GM18907 (cell line): ENCODE data around the gene ATAD1.
A peak's percentile ranks its signal among the peaks of the same experiment; 100 is the strongest.
"Not testable (repeated sequence)": the region's sequence is repeated elsewhere in the genome, so short reads cannot be mapped to it uniquely, and the experiment has no call there.

Experiments
- ATAC-seq: cut with Tn5 transposase; IDR thresholded peaks from one replicate; pipeline ENCODE4 v1.9.1; 2021; ENCODE audit warnings: mild to moderate bottlenecking, moderate library complexity; ENCODE audit not compliant: unreplicated experiment

Gene ATAD1, protein sequence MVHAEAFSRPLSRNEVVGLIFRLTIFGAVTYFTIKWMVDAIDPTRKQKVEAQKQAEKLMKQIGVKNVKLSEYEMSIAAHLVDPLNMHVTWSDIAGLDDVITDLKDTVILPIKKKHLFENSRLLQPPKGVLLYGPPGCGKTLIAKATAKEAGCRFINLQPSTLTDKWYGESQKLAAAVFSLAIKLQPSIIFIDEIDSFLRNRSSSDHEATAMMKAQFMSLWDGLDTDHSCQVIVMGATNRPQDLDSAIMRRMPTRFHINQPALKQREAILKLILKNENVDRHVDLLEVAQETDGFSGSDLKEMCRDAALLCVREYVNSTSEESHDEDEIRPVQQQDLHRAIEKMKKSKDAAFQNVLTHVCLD

DNA sequence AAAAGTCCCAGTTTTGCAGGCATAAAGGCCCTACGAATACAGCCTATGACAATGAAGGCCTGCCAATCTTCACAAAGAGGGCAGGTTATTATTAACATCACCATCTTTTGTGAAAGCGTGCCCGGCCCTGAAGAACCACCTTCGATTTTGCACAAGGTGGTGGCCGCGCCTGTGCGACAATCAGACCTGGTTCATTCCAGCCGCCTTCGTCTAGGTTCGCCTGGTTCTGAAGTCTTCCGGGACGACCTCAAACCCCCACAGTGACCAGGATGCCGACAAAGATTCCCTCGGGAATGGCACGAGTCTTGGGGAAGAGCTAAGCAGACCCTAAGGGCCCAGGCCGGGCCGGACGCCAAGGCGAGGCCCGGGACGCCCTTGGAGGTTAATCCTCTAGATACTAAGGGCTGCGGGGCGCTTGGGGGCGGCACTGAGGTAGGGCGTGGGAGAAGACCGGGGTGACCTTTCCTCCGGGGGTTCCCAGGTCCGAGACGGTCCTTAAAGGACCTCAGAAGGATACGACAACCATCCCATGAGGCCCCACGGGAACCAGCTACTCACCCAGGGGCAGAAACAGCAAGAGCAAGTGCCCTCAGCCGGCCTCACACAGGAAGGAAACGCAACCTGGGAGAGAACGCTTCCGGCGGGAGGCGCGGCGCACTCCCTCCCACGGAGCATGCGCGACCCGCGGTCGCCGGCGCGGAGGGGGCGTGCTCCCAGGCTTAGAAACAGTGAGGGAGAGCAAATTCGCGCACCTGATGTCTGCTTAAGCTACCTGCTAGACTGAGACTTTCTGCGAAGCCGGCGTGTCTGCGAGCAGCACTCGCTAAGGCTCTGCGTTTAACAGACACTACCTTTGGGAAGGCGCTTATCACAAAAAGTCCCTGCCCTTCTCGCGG is at the start of gene ATAD1:
Gene ATAD1 (minus strand): TSS at position 618 of the 896 bp plus-strand sequence. CDS start 3,627 bp downstream, outside the sequence.
- peak; percentile 77 for ATAC-seq

DNA sequence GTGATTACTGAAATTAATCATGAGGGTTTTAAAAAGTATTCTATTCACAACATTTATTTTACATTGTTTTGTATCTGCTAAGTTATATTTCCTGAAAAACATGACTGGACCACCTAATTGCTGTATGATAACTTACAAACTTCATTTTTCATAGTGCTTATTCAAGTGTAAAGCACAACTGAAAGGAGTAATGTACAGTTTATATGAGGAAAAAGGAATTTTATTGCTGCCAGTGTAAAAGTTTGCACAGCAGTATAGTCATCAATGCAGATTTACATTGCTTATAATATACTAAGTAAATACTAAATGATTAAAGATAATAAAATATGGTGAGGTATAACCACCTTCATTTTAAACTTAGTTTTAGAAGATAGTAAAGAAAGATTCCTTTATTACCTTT is 49.4 kb upstream of the ATAD1 start:
- no peak for ATAC-seq

DNA sequence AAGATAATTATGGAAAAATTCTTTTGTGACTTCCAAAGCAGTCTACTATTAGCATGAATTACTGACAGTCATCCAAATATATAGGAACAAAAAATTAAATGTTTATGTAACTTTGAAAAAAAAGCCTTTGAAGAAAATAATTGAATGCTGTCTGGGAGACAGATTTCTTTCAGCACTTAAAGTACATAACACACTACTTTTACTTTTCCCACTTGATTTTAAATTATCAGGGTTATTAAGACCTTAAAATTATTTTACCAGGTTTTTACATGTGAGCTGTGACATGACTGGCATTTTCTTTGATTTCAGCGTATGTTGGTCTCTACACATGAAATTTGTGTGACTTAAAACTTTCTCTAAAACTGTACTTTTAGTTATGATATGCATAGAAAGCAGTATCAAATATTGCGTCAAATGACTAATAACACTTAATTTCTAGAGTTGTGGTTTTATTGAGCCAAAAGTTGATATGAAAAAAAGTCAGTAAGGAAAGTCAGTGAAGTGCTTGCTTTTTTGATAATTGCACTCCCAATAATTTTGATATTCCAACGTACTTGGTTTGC is 48.5 kb upstream of the ATAD1 start:
- no peak for ATAC-seq

DNA sequence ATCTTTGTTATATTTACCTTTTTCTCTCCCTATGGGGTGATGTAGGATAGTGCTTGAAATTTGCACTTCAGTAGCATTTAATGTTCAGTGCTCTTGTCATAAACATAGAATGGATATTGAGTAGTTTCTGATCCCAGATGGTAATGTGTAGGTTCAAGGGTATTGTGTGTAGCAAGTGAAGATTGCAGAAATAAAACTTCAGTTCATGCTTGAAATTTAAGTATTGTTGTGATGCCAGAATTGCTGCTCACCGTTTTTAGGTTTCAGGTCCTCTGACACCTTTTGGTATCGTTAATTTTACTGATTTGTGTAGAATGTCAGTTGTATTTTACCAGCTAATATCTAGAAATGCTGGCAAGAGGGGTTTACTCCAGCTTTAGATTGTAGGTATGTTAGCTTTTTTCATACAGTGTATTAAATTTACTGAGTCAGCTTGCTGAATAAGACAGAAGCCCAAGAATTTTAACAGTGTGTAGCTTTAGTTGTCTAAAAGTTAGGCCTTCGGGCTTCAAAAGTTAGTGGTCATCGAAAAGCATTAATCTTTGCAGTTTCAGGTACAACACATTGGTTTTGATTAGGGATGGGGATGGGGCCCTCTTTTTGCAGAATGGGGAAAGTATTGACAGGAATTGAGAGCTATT is 47.3 kb upstream of the ATAD1 start:
- ATAC-seq: no peak

DNA sequence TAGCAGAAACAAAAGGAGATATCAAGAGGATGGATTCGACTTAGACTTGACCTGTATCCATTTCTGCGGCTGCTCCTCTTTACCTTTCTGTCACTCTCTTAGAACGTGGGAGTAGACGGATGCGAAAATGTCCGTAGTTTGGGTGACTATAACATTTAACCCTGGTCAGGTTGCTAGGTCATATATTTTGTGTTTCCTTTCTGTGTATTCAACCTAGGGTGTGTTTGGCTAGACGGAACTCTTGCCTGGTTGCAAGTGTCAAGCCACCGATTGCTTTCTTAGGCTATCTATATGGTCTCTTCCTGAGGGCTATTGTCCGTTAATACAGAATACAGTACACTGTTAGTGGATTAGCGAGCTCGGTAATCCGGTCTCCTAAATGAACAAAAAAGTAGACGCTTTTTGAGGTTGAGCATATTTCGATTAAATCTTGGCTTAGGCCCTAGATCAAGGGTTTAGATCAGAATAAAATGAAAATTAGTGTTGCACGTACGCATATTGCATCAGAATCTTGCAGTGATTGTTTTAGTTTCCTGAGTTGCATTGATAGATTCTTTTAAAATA is 46.6 kb upstream of the ATAD1 start:
- no peak for ATAC-seq

DNA sequence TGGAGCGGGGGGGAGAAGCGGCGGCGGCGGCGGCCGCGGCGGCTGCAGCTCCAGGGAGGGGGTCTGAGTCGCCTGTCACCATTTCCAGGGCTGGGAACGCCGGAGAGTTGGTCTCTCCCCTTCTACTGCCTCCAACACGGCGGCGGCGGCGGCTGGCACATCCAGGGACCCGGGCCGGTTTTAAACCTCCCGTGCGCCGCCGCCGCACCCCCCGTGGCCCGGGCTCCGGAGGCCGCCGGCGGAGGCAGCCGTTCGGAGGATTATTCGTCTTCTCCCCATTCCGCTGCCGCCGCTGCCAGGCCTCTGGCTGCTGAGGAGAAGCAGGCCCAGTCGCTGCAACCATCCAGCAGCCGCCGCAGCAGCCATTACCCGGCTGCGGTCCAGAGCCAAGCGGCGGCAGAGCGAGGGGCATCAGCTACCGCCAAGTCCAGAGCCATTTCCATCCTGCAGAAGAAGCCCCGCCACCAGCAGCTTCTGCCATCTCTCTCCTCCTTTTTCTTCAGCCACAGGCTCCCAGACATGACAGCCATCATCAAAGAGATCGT is 46.0 kb upstream of the ATAD1 start:
- not testable (repeated sequence) for ATAC-seq

DNA sequence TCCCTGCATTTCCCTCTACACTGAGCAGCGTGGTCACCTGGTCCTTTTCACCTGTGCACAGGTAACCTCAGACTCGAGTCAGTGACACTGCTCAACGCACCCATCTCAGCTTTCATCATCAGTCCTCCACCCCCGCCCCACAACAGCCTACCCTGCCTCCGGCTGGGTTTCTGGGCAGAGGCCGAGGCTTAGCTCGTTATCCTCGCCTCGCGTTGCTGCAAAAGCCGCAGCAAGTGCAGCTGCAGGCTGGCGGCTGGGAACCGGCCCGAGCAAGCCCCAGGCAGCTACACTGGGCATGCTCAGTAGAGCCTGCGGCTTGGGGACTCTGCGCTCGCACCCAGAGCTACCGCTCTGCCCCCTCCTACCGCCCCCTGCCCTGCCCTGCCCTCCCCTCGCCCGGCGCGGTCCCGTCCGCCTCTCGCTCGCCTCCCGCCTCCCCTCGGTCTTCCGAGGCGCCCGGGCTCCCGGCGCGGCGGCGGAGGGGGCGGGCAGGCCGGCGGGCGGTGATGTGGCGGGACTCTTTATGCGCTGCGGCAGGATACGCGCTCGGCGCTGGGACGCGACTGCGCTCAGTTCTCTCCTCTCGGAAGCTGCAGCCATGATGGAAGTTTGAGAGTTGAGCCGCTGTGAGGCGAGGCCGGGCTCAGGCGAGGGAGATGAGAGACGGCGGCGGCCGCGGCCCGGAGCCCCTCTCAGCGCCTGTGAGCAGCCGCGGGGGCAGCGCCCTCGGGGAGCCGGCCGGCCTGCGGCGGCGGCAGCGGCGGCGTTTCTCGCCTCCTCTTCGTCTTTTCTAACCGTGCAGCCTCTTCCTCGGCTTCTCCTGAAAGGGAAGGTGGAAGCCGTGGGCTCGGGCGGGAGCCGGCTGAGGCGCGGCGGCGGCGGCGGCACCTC is 45.3 kb upstream of the ATAD1 start, which contains the start of the genes KLLN and PTEN:
Gene KLLN (minus strand): TSS at position 481 of the 891 bp plus-strand sequence. CDS start 1,046 bp downstream, outside the sequence.
Gene PTEN (plus strand): TSS at position 573 of the 891 bp plus-strand sequence. CDS start 845 bp downstream, outside the sequence.
- ATAC-seq: peak; percentile 43

DNA sequence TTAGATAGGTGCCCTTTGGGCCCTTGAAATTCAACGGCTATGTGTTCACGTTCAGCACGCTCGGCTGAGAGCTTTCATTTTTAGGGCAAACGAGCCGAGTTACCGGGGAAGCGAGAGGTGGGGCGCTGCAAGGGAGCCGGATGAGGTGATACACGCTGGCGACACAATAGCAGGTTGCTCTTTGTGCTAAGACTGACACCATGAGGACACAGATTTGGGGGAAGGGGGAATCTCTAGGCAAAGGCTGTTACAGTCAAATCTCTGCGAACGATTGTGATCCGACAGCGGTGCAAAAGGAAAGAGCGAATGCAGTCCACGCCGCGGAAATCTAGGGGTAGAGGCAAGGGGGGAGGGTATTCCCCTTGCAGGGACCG is 44.6 kb upstream of the ATAD1 start:
- peak; percentile 12 for ATAC-seq

DNA sequence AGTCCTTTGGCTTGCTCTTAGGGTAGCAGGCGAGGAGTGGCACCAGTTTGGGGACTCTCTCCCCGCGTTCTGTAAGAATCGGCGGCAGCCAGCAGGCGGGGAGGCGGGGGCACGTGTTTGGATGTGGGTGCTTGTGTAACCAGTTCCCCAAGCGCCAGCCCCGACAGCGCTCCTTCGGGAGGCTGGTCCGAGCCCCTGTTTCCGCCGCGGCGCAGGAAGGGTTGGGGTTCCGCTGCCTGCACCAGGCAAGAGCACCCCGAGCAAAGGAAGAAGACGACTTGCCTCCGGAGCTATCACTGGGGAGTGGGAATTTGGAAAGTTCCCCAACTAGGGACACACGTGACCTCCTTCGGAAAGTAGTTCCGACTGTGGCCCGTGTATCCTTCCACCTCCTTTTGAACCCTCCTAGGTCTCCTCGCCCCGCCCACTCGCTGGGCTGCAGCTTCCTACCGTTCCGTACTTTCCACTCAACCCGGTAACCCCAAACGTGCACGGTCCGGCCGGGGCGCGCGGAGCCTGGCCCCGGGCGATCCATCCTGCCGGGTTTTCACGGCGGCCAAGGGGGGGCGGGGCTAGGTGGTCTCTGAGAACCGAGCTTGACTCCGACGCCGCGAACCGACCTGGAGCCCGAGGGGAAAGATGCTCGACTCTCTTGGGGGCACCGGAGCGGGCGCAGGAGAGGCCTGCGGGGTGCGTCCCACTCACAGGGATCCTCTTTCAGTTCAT is 44.1 kb upstream of the ATAD1 start:
- ATAC-seq: peak; percentile 59

DNA sequence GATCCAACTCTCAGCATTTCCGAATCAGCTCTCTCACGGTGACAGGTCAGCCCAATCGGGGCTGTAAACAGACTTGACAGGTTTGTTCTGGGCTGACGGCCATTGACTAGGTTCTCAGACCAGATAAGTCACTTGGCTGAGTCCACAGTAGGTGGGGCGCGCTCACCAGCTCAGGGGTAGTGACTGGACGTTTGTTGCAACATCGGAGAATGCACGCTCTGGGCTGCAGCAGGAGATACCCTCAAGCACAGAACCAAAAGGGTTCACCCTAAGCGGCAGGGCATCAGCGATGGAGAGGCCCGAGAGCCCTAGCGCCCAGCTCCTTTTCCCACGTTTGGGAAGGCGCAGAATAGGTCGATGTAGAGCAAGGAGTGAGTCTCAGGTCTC is 43.5 kb upstream of the ATAD1 start:
- ATAC-seq: peak; percentile 12

DNA sequence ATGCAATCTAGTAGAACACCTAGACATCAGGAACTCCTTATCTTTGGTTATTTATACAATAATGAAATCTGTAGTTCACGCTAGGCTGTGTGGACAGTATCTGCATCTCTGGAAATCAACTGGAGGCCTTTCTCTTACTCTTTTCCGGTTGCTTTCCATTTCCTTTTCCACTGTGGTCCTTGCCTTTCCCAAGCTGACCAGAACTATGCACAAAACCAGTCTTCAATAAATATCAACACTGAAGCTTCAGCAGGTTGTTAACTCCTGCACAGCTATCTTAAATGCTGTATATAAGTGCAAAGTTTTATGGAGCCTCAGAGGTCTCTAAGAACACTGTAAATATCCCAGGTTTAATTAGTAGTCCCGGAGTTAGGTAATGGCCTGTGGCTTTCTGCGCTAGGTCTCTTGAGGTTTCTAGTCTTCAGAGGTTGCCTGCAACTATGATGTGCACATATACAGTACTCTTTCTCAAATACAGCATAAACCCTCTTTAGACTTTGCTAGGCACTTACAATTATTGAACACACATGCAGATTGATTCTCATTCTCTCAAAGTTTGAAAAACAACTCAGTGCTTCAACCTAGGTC is 42.9 kb upstream of the ATAD1 start:
- ATAC-seq: no peak

DNA sequence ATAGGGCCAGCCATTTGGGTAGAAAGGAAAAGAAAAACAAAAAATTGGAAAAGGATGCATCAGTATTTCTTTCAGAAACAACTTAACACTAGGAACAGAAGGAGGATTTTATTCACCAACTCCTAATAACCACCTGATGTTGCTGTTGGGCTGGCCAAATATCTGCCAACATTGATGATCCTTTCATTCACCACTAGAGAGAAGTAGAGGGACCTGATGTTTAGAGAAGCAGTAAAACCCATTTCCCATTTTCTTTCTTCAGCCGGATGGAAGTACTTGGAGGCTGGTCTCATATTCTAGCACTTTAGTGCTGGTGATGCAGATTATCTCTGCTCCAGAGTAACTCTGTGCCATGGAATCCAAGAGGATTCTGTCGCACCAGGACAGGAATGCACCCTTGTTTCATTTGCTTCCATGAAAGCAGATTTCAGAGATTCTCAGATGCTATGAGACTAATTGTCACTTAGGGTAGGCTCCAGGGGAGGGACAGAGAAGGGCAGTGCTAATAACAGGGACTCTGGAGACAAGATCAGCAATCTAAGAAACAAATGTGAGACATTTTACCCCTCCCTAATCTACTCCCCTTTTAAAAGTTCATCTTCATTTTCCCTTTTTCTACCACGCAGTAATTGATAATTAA is 42.2 kb upstream of the ATAD1 start:
- no peak for ATAC-seq

DNA sequence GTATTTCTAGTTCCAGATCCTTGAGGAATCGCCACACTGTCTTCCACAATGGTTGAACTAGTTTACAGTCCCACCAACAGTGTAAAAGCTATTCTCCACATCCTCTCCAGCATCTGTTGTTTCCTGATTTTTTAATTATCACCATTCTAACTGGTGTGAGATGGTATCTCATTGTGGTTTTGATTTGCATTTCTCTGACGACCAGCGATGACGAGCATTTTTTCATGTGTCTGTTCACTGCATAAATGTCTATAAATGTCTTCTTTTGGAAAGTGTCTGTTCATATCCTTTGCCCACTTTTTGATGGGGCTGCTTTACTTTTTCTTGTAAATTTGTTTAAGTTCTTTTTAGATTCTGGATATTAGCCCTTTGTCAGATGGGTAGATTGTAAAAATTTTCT is 37.6 kb upstream of the ATAD1 start:
- ATAC-seq: not testable (repeated sequence)

DNA sequence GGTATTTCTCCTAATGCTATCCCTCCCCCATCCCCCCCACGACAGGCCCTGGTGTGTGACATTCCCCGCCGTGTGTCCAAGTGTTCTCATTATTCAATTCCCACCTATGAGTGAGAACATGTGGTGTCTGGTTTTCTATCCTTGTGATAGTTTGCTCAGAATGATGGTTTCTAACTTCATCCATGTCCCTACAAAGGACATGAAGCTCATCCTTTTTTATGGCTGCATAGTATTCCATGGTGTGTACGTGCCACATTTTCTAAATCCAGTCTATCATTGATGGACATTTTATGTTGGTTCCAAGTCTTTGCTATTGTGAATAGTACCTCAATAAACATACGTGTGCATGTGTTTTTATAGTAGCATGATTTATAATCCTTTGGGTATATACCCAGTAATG is 37.2 kb upstream of the ATAD1 start:
- ATAC-seq: not testable (repeated sequence)

DNA sequence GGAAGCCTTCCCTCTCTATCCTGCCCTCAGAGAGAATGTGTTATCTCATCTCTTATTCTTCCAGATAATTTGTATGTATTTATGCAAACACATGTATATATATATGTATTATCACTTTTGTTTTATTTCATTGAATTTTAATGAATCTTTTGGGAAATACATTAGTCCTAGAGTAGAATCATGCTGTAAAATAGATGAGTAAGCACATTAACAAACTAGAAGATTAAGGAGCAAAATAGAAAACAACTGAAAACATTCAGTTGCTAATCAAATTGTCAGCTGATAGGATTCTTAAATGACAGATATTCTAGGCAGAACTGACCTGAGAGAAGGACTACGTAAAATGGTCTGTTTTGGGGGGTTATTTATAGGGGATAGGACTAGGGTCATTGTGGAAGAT is 34.1 kb upstream of the ATAD1 start:
- no peak for ATAC-seq

DNA sequence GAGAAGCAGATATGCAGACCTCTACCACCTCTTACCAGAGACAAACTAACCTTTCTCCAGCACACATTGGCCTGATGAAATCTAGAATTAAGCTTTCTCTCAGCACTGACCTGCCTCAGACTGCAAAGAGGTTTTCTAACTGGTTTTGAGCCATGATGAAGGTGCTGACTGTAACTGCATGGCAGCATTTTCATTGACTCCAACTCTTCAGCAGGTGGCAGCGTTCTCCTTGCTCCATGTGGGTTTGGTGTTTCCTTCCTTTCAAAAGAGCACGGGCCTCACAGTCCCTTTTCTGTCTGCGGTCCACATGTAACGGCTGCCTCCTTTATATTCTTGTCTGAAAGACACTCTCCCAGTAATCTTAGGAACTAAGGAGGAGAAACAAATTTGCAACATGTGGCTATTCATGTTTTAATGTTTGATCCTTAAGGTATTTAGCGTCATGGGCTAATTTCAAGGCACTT is 32.7 kb upstream of the ATAD1 start:
- no peak for ATAC-seq

DNA sequence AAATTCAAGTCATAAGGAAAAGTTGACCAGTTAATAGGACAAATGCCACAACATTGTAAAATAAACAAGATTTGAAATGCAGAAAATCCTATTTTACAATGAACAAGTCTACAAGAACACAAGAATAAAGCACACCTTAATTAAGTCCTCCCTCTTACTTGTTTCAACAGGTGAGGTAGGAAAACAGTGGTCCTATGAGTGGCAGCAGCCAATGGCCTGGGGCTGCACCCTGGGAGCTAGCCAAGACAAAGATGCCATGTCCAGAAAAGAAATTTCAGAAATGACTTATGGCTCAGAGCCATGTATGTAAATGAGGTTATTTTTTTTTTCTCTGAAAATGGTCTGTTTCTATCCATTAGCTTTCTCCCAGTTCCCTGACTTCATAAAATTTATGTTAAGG is 31.0 kb upstream of the ATAD1 start:
- ATAC-seq: no peak

DNA sequence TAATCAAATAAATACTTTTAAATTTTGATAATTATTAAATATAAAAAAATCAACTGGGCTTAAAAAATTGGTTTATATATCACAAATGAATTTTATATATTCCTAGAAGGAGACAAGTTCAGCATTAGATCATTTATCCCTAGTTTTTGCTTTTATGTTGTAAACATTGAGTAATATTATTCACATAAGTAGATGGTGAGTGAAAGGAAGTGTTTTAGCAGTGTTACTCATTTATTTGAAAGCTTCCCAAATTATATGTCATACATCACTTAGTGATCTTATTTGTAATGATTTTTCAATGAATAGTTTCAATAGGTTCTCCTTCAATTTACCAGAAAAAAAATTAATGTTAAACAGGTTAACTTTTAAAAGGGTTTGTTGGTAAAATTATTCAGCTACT is 29.5 kb upstream of the ATAD1 start:
- ATAC-seq: no peak
